Upper lobe of left lung (tissue), 6 donors: ENCODE measurements around the gene PARG. TPM values are rescaled to one million over a fixed set of nuclear protein-coding genes. Genes with fewer than 3 reads are reported as not detected.

Experiments used
- ATAC-seq, 2 donors: fragments of 200-7000 bp; cut with Tn5 transposase; one replicate each; pipeline ENCODE4 v1.9.1; 2022; ENCODE audit warnings: mild to moderate bottlenecking in 2 of 2, moderate library complexity in 2 of 2; ENCODE audit not compliant: low FRiP score in 2 of 2
- DNase-seq, 2 donors: peaks; one replicate each; pipeline ENCODE4 v3.0.0-alpha.2; 2019 to 2020
- H3K27ac ChIP-seq, 4 donors: fragments of 200-600 bp; sonication (generic); one replicate each; pipeline ENCODE4 v1.5.1; 2016 to 2019
- H3K27me3 ChIP-seq, 4 donors: fragments of 200-600 bp; sonication (generic); one replicate each; pipeline ENCODE4 v1.5.1; 2017 to 2019
- H3K36me3 ChIP-seq, 4 donors: fragments of 200-600 bp; sonication (generic); one replicate each; pipeline ENCODE4 v1.5.1; 2016 to 2019
- H3K4me1 ChIP-seq, 4 donors: fragments of 200-600 bp; sonication (generic); one replicate each; pipeline ENCODE4 v1.5.1; 2018 to 2019
- H3K4me3 ChIP-seq, 4 donors: fragments of 200-600 bp; sonication (generic); one replicate each; pipeline ENCODE4 v1.5.1; 2017 to 2019; ENCODE audit warnings: mild to moderate bottlenecking in 2 of 4, moderate library complexity in 1 of 4
- H3K9me3 ChIP-seq, 4 donors: fragments of 200-600 bp; sonication (generic); one replicate each; pipeline ENCODE4 v1.5.1; 2018 to 2019
- CTCF ChIP-seq, 6 experiments: fragments of 450-650 bp in 4 of 6; fragments of 200-600 bp in 2 of 6; sonication (generic) in 2 of 6; IDR thresholded peaks; one replicate each; pipeline ENCODE4 v1.5.1; 2016 to 2019; ENCODE audit warnings: antibody characterized with exemption in 6 of 6
- EP300 ChIP-seq, 4 donors: sonication (generic); formaldehyde crosslinking; IDR thresholded peaks; one replicate each; pipeline ENCODE4 v1.5.1; 2017; ENCODE audit warnings: antibody characterized with exemption in 4 of 4, control low read depth in 2 of 4
- POLR2A ChIP-seq, 4 donors: fragments of 450-650 bp; IDR thresholded peaks; one replicate each; pipeline ENCODE4 v1.5.1; 2016 to 2017; ENCODE audit warnings: antibody characterized with exemption in 4 of 4, mild to moderate bottlenecking in 2 of 4
- POLR2AphosphoS5 ChIP-seq, 2 donors: sonication (generic); formaldehyde crosslinking; IDR thresholded peaks; one replicate each; pipeline ENCODE4 v1.5.1; 2017; ENCODE audit warnings: antibody characterized with exemption in 2 of 2
- WGBS, 2 donors: methylation state at CpG; one replicate each; pipeline ENCODE4 v1.1.5; 2017 to 2018; 5-methylcytosine and 5-hydroxymethylcytosine counted together
- total RNA-seq, 6 donors: library from RNA; depleted of rRNA in 4 of 6; stranded (reverse); fragments of >200 nt in 4 of 6; gene quantifications; one replicate each; pipeline versions ENCODE4 v1.1.0 to v1.2.1, GENCODE V29; 2016 to 2021
- donor health status: DM: no; HTN: no; CAD: no; lungs with moderate emphysema.
- donor health status: DM: no; HTN: yes; CAD: no; lungs with severe emphysema.

Gene PARG
- total RNA-seq, 6 donors from 2014 or later: 17.3 to 35.6 (median 23.8) TPM

GRCh38 chr10:49841615-49842332 lies 100.1 kb downstream of the PARG start:
- DNase-seq: no peak
- Histone ChIP-seq H3K9me3 (no peaks in the 10 kb centered on the region), H3K27me3 (no peaks in the 10 kb centered on the region), H3K36me3 (peaks cover 5 to 49% (median 10%) of the 10 kb centered on the region in 4 donors), H3K27ac (no peak overlapping the region), H3K4me3 (peak overlapping the region in 1 of 4 donors; percentile 13), H3K4me1 (no peaks in the 10 kb centered on the region)
- TF ChIP-seq EP300 (IDR thresholded peaks at IDR 0.05) (no peak), POLR2AphosphoS5 (IDR thresholded peaks at IDR 0.05) (no peak)
- no peak for ATAC-seq
- 70 to 76% methylated on average over 11 of the region's 11 CpGs for WGBS, 2 donors

- TF ChIP-seq EP300 (IDR thresholded peaks at IDR 0.05): no peak
- no peak for TF ChIP-seq CTCF (IDR thresholded peaks at IDR 0.05)
- TF ChIP-seq POLR2AphosphoS5 (IDR thresholded peaks at IDR 0.05): no peak
- no peak for TF ChIP-seq POLR2A (IDR thresholded peaks at IDR 0.05)
- Histone ChIP-seq H3K27ac (no peak overlapping the region), H3K36me3 (peaks cover 0 to 44% (median 7%) of the 10 kb centered on the region in 4 donors), H3K4me1 (no peaks in the 10 kb centered on the region), H3K4me3 (no peak overlapping the region), H3K9me3 (no peaks in the 10 kb centered on the region), H3K27me3 (no peaks in the 10 kb centered on the region)
- 73 to 88% methylated on average over 1 of the region's 1 CpG for WGBS, 2 donors
- DNase-seq (no peak), ATAC-seq (no peak)
Observed at GRCh38 chr10:49837685-49838084, 104.1 kb downstream of the PARG start.

GRCh38 chr10:49837051-49837478 lies 104.8 kb downstream of the PARG start:
- no peak for DNase-seq
- Histone ChIP-seq H3K9me3 (no peaks in the 10 kb centered on the region), H3K36me3 (peaks cover 0 to 41% (median 10%) of the 10 kb centered on the region in 4 donors), H3K27me3 (no peaks in the 10 kb centered on the region), H3K27ac (no peak overlapping the region), H3K4me3 (no peak overlapping the region), H3K4me1 (no peaks in the 10 kb centered on the region)
- TF ChIP-seq POLR2A (IDR thresholded peaks at IDR 0.05): no peak
- TF ChIP-seq CTCF (IDR thresholded peaks at IDR 0.05): no peak
- no peak for TF ChIP-seq EP300 (IDR thresholded peaks at IDR 0.05)
- no peak for TF ChIP-seq POLR2AphosphoS5 (IDR thresholded peaks at IDR 0.05)
- ATAC-seq: no peak
- WGBS, 2 donors: 88% methylated on average over 5 of the region's 5 CpGs

- Histone ChIP-seq H3K27me3 (no peaks in the 10 kb centered on the region), H3K27ac (no peak overlapping the region), H3K36me3 (peaks cover 0 to 22% (median 12%) of the 10 kb centered on the region in 4 donors), H3K4me3 (no peak overlapping the region), H3K4me1 (no peaks in the 10 kb centered on the region), H3K9me3 (no peaks in the 10 kb centered on the region)
- no peak for ATAC-seq
- 58 to 65% methylated on average over 3 of the region's 3 CpGs for WGBS, 2 donors
- no peak for DNase-seq
- TF ChIP-seq EP300 (IDR thresholded peaks at IDR 0.05) (no peak), CTCF (IDR thresholded peaks at IDR 0.05) (no peak), POLR2AphosphoS5 (IDR thresholded peaks at IDR 0.05) (no peak), POLR2A (IDR thresholded peaks at IDR 0.05) (no peak)
Observed at GRCh38 chr10:49834976-49835375, 106.9 kb downstream of the PARG start.

- no peak overlapping the region for H3K27ac ChIP-seq
- H3K36me3 ChIP-seq: peaks cover 0 to 17% (median 10%) of the 10 kb centered on the region in 4 donors
- ATAC-seq: no peak
- WGBS, 2 donors: 71 to 72% methylated on average over 2 of the region's 2 CpGs
- TF ChIP-seq POLR2AphosphoS5 (IDR thresholded peaks at IDR 0.05) (no peak), CTCF (IDR thresholded peaks at IDR 0.05) (no peak), POLR2A (IDR thresholded peaks at IDR 0.05) (no peak), EP300 (IDR thresholded peaks at IDR 0.05) (no peak)
- H3K4me1 ChIP-seq: no peaks in the 10 kb centered on the region
- H3K9me3 ChIP-seq: no peaks in the 10 kb centered on the region
- no peak for DNase-seq
- H3K4me3 ChIP-seq: no peak overlapping the region
- no peaks in the 10 kb centered on the region for H3K27me3 ChIP-seq
Observed at GRCh38 chr10:49834201-49834600, 107.6 kb downstream of the PARG start.
